Lower leg skin (tissue), 4 donors: ENCODE data around the gene RPN2. TPM values are rescaled to one million over a fixed set of nuclear protein-coding genes. Genes with fewer than 3 reads are reported as not detected.

Source experiments
- DNase-seq, 2 donors: peaks; one replicate each; pipeline ENCODE4 v3.0.0-alpha.2; 2019; ENCODE audit warnings: low spot score in 2 of 2
- H3K4me3 ChIP-seq: fragments of 200-600 bp; sonication (generic); 2 replicates; pipeline ENCODE4 v1.5.1; 2017; ENCODE audit warnings: mild to moderate bottlenecking, low read depth; ENCODE audit not compliant: poor library complexity, severe bottlenecking
- CTCF ChIP-seq, 3 donors: fragments of 450-650 bp; IDR thresholded peaks; one replicate each; pipeline ENCODE4 v1.5.1; 2016; ENCODE audit warnings: antibody characterized with exemption in 3 of 3, mild to moderate bottlenecking in 3 of 3, moderate library complexity in 2 of 3
- POLR2A ChIP-seq, 2 donors: fragments of 450-650 bp; IDR thresholded peaks; one replicate each; pipeline ENCODE4 v1.6.1; 2016 to 2017; ENCODE audit warnings: antibody characterized with exemption in 2 of 2, mild to moderate bottlenecking in 1 of 2, moderate library complexity in 1 of 2
- WGBS, 2 donors: methylation state at CpG; one replicate each; pipeline ENCODE4 v1.1.5; 2018; 5-methylcytosine and 5-hydroxymethylcytosine counted together
- intact Hi-C: fragments of 100-400 bp; cut with DNase I; formaldehyde crosslinking; loops from one replicate; pipeline ENCODE4 v1.15.0; 2023; ENCODE audit warnings: low total_unique reads
- total RNA-seq, 4 donors: library from RNA; depleted of rRNA; stranded (reverse); fragments of >200 nt; gene quantifications; one replicate each; pipeline ENCODE4 v1.1.0, GENCODE V29; 2016

The RPN2 gene
- total RNA-seq, 4 donors from 2014 or later = 76.0 to 128 (median 102) TPM

GRCh38 chr20:37285664-37286374 is 106.7 kb downstream of the RPN2 start:
- 76 to 80% methylated on average over 12 of the region's 12 CpGs for WGBS, 2 donors
- H3K4me3 ChIP-seq = no peak overlapping the region
- intact Hi-C loops = no loop called here
- TF ChIP-seq POLR2A (IDR thresholded peaks at IDR 0.05) = no peak
- no peak for TF ChIP-seq CTCF (IDR thresholded peaks at IDR 0.05)
- DNase-seq = no peak

- DNase-seq = peak in 1 of 2 donors; percentile 45
- WGBS, 2 donors = 40 to 58% methylated on average over 4 of the region's 4 CpGs
- H3K4me3 ChIP-seq = no peak overlapping the region
- no peak for TF ChIP-seq POLR2A (IDR thresholded peaks at IDR 0.05)
- TF ChIP-seq CTCF (IDR thresholded peaks at IDR 0.05) = no peak
- intact Hi-C loops = no loop called here
These were observed 109.0 kb downstream of the RPN2 start for GRCh38 chr20:37288091-37288490.

- TF ChIP-seq CTCF (IDR thresholded peaks at IDR 0.05) (no peak), POLR2A (IDR thresholded peaks at IDR 0.05) (no peak)
These were observed 111.2 kb downstream of the RPN2 start for GRCh38 chr20:37290158-37290810.

More at GRCh38 chr20:37290158-37290810, 111.2 kb downstream of the RPN2 start:
- H3K4me3 ChIP-seq = peak overlapping the region; percentile 98
- intact Hi-C loops = no loop called here
- no peak for DNase-seq
- WGBS, 2 donors = 50 to 53% methylated on average over 21 of the region's 21 CpGs

Other genes starting within 250 kb of the RPN2 start
- gene SAMHD1, start 227.6 kb upstream of the RPN2 start, total RNA-seq = 100 to 1,000 TPM in 1 of 4 donors, 10 to 100 TPM in 3; 29.4 to 109 (median 38.3) TPM
- 1 to 10 TPM; 3.4 to 5.3 (median 4.8) TPM for gene RBL1, start 83.3 kb upstream of the RPN2 start, total RNA-seq
- 1 to 10 TPM in 3 of 4 donors, under 1 TPM in 1; 0.59 to 6.8 (median 2.3) TPM for gene MROH8, start 218 bp downstream of the RPN2 start, total RNA-seq
- gene GHRH, start 82.5 kb downstream of the RPN2 start, total RNA-seq = not detected
- 10 to 100 TPM; 17.7 to 25.2 (median 21.4) TPM for gene MANBAL, start 110.3 kb downstream of the RPN2 start, total RNA-seq
- gene SRC, start 166.8 kb downstream of the RPN2 start, total RNA-seq = 10 to 100 TPM; 21.8 to 30.9 (median 25.1) TPM